GM19395 (cell line): ENCODE data around the gene WEE1.
A peak's percentile ranks its signal among the peaks of the same experiment; 100 is the strongest.
"Not testable (repeated sequence)": the region's sequence is repeated elsewhere in the genome, so short reads cannot be mapped to it uniquely, and the experiment has no call there.

Source experiments
- ATAC-seq: cut with Tn5 transposase; IDR thresholded peaks from one replicate; pipeline ENCODE4 v1.9.1; 2021; ENCODE audit warnings: mild to moderate bottlenecking, moderate library complexity; ENCODE audit not compliant: unreplicated experiment

The WEE1 gene

DNA sequence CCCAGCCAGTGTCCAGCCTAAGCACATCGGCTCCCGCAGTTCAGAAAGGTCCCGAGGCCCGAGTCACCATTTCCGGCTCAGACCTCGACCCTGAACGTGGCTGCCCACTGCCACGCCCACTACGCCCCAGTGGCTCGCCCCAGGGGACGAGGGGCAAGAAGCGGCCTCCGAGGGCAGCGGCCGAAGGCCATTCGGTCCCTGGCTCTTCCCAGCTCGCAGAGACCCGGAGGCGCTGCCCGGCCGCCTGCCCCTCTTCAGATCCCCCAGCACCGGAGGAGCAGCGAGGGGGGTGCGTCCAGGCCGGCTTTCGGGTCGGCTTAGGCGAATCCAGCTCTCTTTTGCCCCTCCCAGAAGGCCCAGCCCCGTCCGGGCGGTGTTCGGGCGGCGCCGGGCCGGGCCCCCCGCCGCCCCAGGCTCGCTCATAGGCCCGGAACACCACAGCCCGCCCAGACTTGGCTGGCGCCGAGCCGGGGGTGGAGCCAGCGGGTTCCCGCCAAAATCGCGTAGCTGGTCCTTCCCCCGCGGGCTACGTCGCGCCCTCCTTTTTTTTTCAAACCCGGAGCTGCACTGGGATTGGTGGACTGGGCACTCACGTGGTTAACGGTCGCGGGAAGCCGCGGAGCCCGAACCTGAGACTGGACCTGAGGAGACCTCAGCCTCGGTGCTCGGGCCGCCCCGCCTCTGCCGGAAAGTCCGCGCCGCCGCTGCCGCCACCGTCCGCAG, at the start of gene WEE1:
WEE1 (plus strand) TSS at position 619 of the 723 bp plus-strand sequence. CDS start 264 bp downstream, outside the sequence.
- peak; percentile 86 for ATAC-seq

- ATAC-seq, result no peak
Measured at GRCh38 chr11:9524001-9524400, 49.5 kb upstream of the WEE1 start.

DNA sequence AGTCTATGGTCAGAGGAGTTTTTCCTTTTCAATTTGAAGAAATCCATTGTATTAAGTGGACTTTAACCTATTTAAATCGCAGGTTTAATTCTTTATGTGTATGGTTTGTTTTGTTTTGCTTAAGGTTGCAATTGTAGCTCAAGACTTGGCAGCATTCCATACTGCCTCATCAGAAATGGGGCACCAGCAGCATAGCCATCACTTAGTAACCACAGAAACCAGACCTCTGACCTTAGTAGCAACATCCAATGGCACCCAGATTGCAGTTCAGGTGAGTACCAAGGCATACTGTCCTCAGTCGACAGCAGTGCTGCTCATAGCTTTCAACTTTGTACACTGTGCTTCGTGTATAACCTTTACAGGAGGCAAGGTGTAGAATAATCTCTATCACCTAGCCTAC, 48.4 kb upstream of the WEE1 start:
- no peak for ATAC-seq

DNA sequence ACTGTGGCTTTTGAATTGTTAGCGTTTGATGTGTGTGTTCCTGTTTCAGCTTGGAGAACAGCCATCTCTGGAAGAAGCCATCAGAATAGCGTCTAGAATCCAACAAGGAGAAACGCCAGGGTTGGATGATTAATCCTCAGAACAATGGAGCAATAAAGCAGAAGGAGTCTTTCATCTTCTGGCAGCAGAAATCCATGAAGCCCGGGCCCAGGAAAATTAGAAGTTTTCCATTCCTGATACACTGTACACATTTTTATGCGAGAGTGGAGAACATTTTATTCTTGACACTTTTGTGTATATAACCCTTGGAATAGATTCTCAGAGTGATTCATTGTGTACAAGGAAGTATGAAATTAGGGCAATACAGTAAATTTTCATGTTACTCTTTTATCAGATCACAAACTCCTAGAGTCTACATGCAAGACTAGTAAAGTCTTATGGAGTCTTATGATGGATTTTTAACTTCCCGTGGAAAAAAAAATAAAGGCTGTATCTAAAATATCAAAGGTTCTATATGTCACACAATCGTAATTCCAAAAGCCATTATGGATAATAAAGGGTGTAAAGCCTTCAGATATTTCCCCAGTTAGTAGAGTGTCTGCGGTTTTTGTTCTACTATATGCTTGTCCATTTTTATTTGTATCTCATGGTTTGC, 45.9 kb upstream of the WEE1 start:
- no peak for ATAC-seq

- no peak for ATAC-seq
Measured at GRCh38 chr11:9528136-9528501, 45.4 kb upstream of the WEE1 start.

DNA sequence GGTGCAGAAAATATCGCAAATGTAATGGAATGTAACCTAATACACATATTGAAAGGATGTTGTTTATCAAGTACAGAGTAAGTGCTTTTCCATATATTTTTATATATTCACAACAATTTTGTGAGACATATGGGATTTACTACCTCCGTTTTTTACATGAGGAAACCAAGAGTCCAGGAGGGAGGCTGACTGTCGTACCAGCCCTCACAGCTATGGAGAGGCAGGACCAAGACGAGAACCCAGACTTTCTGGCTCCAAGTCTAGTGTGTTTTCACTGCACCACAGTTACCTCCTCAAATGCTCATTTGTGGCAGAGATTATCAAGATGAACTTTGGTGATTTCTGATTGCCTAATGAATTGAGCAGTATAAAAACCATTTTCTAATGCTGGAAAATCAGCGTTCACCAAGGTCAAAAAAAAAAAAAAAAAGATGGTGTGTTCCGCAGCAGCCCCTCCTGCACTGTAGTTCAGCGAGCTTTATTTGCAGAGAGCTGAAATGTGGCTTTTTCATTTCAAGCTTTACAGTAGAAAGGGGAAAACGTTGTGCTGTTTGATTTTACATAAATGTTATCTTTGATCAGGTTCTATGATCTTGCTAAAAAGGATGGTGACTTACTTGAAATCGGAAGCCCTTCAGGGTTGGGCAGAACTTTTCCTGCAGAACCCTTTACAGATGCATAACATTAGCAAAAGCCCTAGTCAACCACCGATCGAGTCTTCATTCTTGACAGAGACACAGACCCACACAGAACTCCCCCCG, 44.7 kb upstream of the WEE1 start:
- no peak for ATAC-seq

- ATAC-seq, result no peak
Measured at GRCh38 chr11:9529334-9529650, 44.2 kb upstream of the WEE1 start.

DNA sequence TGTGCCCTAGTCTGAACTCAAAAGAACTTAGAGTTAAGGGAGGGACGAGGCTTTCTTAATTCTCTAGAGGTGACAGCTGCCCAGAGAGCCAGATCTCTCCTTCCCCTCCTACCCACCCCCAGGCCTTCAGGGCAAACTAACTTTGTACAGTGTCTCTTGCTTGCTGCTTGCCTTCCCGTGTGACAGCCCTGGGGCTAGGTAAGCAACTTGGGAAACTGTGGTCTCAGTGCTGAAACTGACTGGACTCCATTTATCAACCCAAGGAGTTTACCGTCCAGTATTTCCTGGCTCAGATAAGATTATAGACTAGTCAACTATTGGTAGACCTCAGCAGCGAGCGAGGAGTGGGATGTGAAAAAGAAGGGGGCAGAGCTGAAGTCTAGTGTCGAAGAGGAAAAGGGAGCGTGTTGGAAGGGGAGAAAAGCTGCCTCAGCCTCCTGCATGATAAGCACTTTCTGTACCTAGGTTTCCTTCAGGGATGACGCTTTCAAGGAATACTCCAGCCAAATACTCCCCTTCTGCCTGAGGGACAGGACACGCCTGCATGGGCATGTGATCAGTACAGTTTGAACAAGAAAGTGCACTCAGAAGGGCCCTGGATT, 43.3 kb upstream of the WEE1 start:
- no peak for ATAC-seq

GRCh38 chr11:9530901-9531625, 42.4 kb upstream of the WEE1 start:
- ATAC-seq, result no peak

DNA sequence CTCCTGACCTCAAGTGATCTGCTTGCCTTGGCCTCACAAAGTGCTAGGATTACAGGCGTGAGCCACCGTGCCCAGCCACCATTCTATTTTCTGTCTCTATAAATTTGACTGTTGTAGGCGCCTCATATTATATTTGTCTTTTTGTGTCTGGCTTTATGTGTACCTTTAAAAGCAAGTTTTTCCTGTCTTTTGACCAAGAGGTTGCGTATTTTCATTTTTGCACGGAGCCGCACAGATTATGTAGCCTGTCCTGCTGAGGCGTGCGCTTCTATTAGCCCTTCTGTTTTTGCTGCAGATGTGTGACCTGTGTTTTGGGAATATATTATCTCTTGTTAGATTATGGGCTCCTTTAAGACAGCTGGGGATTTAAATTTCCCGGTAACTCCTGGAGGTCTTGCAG, 40.4 kb upstream of the WEE1 start:
- no peak for ATAC-seq

- no peak for ATAC-seq
Measured at GRCh38 chr11:9533736-9534473, 39.6 kb upstream of the WEE1 start.

GRCh38 chr11:9535189-9535781, 38.2 kb upstream of the WEE1 start:
- no peak for ATAC-seq

DNA sequence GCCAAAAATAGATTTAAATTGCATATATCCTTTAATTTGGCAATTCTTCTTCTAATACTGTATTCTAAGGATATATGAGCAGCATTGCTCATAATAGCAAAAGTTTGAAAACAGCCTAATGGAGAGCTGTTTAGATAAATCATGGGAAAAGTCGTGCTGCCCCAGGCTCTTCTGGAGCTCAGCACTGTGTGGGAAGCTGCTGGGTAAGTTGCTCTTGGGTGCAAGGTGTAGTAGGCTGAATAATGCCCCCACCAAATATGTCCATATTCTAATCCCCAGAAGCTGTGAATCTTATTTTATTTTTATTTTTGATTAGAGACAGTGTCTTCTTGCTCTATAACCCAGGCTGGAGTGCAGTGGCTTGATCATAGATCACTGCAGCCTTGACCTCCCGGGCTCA, 34.9 kb upstream of the WEE1 start:
- ATAC-seq, result no peak

GRCh38 chr11:9549216-9549615, 24.3 kb upstream of the WEE1 start:
- ATAC-seq, result not testable (repeated sequence)

GRCh38 chr11:9550191-9550628, 23.3 kb upstream of the WEE1 start:
- no peak for ATAC-seq

GRCh38 chr11:9561279-9561982, 12.0 kb upstream of the WEE1 start:
- ATAC-seq, result no peak

DNA sequence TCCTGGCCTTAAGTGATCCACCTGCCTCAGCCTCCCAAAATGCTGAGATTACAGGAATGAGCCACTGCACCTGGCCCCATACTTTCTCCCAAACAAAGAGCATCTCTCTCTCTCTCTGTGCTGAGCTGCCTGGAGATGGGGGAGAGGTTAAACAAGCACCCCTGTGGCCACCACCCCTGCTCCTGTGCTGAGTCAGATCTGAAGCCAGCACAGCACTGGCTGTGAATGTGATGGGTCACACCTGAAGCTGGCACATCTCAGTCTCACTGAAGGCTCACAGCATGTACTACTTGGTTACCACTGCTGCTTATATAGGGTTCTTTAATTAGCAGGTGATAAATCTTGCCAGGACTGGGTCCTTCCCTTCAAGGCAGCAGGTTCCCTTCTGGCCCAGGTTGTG, 10.8 kb upstream of the WEE1 start:
- no peak for ATAC-seq

- no peak for ATAC-seq
Measured at GRCh38 chr11:9563196-9563730, 10.2 kb upstream of the WEE1 start.
